Measurements from ENCODE around the gene LELP1.

Gene LELP1

DNA sequence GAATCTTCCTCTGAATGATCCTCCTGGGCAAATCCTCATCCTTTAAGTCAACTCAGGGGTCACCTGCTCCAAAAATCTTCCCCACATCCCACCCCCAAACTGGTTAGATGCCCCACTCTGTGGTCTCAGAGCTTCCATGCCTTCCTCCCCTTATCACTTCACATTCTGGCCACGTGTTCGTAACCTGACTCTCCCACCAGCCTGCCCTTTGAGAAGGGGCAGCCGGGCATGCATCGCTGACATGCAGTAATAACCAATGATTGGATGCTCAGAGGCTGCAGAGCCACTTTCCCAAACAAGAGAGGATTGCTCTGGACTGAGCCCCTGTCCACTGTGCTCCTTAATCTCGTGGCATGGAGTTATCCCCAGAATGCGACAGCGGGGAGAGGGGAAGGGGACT is 7.0 kb downstream of the LELP1 start:
- H3K4me1 ChIP-seq (ENCODE audit: low read length), result no peaks in the 10 kb centered on the region
- peaks cover 47% of the 10 kb centered on the region for H3K27me3 ChIP-seq (ENCODE audit: low read depth, low read length)
- H2AFZ ChIP-seq (ENCODE audit: low read depth, low read length), result no peak overlapping the region
- no peak overlapping the region for H3K4me3 ChIP-seq (ENCODE audit: low read length)
- no peak for TF ChIP-seq EZH2phosphoT487 (IDR thresholded peaks at IDR 0.05; ENCODE audit: low read depth)
- TF ChIP-seq, protein P1, sequence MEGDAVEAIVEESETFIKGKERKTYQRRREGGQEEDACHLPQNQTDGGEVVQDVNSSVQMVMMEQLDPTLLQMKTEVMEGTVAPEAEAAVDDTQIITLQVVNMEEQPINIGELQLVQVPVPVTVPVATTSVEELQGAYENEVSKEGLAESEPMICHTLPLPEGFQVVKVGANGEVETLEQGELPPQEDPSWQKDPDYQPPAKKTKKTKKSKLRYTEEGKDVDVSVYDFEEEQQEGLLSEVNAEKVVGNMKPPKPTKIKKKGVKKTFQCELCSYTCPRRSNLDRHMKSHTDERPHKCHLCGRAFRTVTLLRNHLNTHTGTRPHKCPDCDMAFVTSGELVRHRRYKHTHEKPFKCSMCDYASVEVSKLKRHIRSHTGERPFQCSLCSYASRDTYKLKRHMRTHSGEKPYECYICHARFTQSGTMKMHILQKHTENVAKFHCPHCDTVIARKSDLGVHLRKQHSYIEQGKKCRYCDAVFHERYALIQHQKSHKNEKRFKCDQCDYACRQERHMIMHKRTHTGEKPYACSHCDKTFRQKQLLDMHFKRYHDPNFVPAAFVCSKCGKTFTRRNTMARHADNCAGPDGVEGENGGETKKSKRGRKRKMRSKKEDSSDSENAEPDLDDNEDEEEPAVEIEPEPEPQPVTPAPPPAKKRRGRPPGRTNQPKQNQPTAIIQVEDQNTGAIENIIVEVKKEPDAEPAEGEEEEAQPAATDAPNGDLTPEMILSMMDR (IDR thresholded peaks at IDR 0.05; ENCODE audit: low read depth, low read length), result no peak
- H3K9me3 ChIP-seq (ENCODE audit: insufficient read depth, low read length), result no peaks in the 10 kb centered on the region
- H4K20me1 ChIP-seq (ENCODE audit: insufficient read depth, low read length), result no peaks in the 10 kb centered on the region
- no peaks in the 10 kb centered on the region for H3K36me3 ChIP-seq (replicated peaks; ENCODE audit: low read depth, low read length)
- H3K27ac ChIP-seq (ENCODE audit: low read length), result no peak overlapping the region
- no peak overlapping the region for H3K4me2 ChIP-seq (ENCODE audit: low read length)
- no peak overlapping the region for H3K9ac ChIP-seq (ENCODE audit: low read length)
- H3K79me2 ChIP-seq (ENCODE audit: low read length), result no peaks in the 10 kb centered on the region

DNA sequence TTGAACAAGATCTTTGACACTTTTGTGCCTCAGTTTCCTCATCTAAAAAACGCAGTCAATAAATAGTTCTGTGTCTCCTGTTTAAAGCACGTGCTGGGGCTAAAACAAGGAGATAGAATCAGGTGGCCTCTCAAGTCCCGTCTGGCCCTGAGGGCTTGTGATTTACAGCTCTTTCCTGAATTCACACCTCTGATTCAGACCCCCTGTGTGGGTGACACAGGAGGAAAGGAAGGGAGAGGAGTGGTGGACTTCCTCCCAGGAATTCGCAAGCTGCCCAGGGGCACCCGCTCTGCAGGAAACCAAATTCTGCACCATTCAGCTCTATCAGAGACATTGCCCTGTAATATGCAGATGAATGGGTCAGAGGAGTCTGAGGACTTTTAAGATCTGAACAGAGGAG is 9.0 kb downstream of the LELP1 start:
- no peaks in the 10 kb centered on the region for H3K4me1 ChIP-seq (ENCODE audit: low read length)
- no peak overlapping the region for H3K4me3 ChIP-seq (ENCODE audit: low read length)
- H3K27me3 ChIP-seq (ENCODE audit: low read depth, low read length), result peaks cover 44% of the 10 kb centered on the region
- H3K9ac ChIP-seq (ENCODE audit: low read length), result no peak overlapping the region
- no peaks in the 10 kb centered on the region for H3K36me3 ChIP-seq (replicated peaks; ENCODE audit: low read depth, low read length)
- no peak overlapping the region for H3K27ac ChIP-seq (ENCODE audit: low read length)
- H3K79me2 ChIP-seq (ENCODE audit: low read length), result no peaks in the 10 kb centered on the region
- no peak overlapping the region for H3K4me2 ChIP-seq (ENCODE audit: low read length)
- TF ChIP-seq, protein P1 (IDR thresholded peaks at IDR 0.05; ENCODE audit: low read depth, low read length), result no peak
- TF ChIP-seq EZH2phosphoT487 (IDR thresholded peaks at IDR 0.05; ENCODE audit: low read depth), result no peak
- no peak overlapping the region for H2AFZ ChIP-seq (ENCODE audit: low read depth, low read length)
- H3K9me3 ChIP-seq (ENCODE audit: insufficient read depth, low read length), result no peaks in the 10 kb centered on the region
- H4K20me1 ChIP-seq (ENCODE audit: insufficient read depth, low read length), result no peaks in the 10 kb centered on the region

DNA sequence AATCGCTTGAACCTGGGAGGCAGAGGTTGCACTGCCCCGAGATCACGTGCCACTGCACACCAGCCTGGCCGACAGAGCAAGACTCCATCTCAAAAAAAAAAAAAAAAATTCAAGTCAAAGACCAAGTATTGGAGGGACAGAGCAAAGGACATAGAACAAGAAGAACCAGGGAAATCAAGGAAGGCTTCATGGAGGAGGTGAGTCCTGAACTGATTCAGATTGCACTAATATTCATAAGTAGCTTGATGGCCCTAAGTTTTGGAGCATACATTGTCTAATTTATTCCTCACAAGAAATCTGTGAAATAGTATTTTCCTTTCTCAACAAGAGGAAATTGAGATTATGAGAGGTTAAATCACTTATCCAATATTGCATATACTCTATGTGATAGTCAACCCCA is 10.3 kb downstream of the LELP1 start:
- H3K4me3 ChIP-seq (ENCODE audit: low read length), result no peak overlapping the region
- no peak overlapping the region for H2AFZ ChIP-seq (ENCODE audit: low read depth, low read length)
- H3K36me3 ChIP-seq (replicated peaks; ENCODE audit: low read depth, low read length), result no peaks in the 10 kb centered on the region
- H3K27ac ChIP-seq (ENCODE audit: low read length), result no peak overlapping the region
- H3K9me3 ChIP-seq (ENCODE audit: insufficient read depth, low read length), result no peaks in the 10 kb centered on the region
- H3K79me2 ChIP-seq (ENCODE audit: low read length), result no peaks in the 10 kb centered on the region
- no peak overlapping the region for H3K4me2 ChIP-seq (ENCODE audit: low read length)
- peaks cover 57% of the 10 kb centered on the region for H3K27me3 ChIP-seq (ENCODE audit: low read depth, low read length)
- no peak overlapping the region for H3K9ac ChIP-seq (ENCODE audit: low read length)
- TF ChIP-seq, protein P1 (IDR thresholded peaks at IDR 0.05; ENCODE audit: low read depth, low read length), result no peak
- no peak for TF ChIP-seq EZH2phosphoT487 (IDR thresholded peaks at IDR 0.05; ENCODE audit: low read depth)
- no peaks in the 10 kb centered on the region for H3K4me1 ChIP-seq (ENCODE audit: low read length)
- H4K20me1 ChIP-seq (ENCODE audit: insufficient read depth, low read length), result no peaks in the 10 kb centered on the region

DNA sequence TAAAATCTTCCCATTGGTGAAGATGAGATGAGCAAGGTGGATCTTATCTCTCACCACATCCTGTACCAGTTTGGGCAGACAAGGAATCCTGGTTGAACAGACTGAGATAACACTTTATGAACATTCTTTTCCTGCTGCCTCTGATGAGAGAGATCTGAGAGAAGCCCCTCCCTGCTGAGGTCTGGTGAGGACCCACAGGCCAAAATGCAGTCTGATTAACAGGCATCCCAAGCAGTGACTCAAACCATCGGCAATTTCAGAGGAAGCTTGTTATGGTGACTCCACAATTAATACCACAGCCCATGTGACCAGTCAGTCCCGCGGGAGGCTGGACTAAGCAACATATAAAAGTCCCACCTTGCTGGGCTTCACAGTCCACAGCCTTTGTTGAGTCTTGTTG is 14.0 kb downstream of the LELP1 start, which contains the start of gene PRR9:
Gene PRR9, plus strand, starts transcription at position 373 of the 400 bp plus-strand sequence. CDS start 561 bp downstream, outside the sequence.
- no peaks in the 10 kb centered on the region for H3K4me1 ChIP-seq (ENCODE audit: low read length)
- H4K20me1 ChIP-seq (ENCODE audit: insufficient read depth, low read length), result no peaks in the 10 kb centered on the region
- H3K27me3 ChIP-seq (ENCODE audit: low read depth, low read length), result peaks cover 65% of the 10 kb centered on the region
- no peak within 1 kb of the TSS for H3K27ac ChIP-seq (ENCODE audit: low read length)
- H2AFZ ChIP-seq (ENCODE audit: low read depth, low read length), result no peak within 1 kb of the TSS
- H3K9me3 ChIP-seq (ENCODE audit: insufficient read depth, low read length), result no peaks in the 10 kb centered on the region
- TF ChIP-seq, protein P1 (IDR thresholded peaks at IDR 0.05; ENCODE audit: low read depth, low read length), result no peak
- no peak for TF ChIP-seq EZH2phosphoT487 (IDR thresholded peaks at IDR 0.05; ENCODE audit: low read depth)
- H3K9ac ChIP-seq (ENCODE audit: low read length), result no peak within 1 kb of the TSS
- H3K4me2 ChIP-seq (ENCODE audit: low read length), result no peak within 1 kb of the TSS
- no peaks in the 10 kb centered on the region for H3K36me3 ChIP-seq (replicated peaks; ENCODE audit: low read depth, low read length)
- no peaks in the 10 kb centered on the region for H3K79me2 ChIP-seq (ENCODE audit: low read length)
- H3K4me3 ChIP-seq (ENCODE audit: low read length), result no peak within 1 kb of the TSS

All from OCI-LY3 (cell line).